DOHH2 (cell line): Measurements from ENCODE around the gene GPX6.

Source experiments
- H3F3A ChIP-seq: fragments of 200-600 bp; sonication (generic), shearing (Covaris generic); 2 replicates; pipeline ENCODE4 v1.6.0; 2016; ENCODE audit warnings: antibody characterized with exemption, mild to moderate bottlenecking; ENCODE audit not compliant: control insufficient read depth, insufficient read depth
- H3K27ac ChIP-seq: fragments of 200-600 bp; sonication (generic); 2 replicates; pipeline ENCODE4 v1.5.1; 2014; ENCODE audit warnings: low read depth, mild to moderate bottlenecking, low read length, moderate library complexity
- H3K27me3 ChIP-seq: fragments of 200-600 bp; sonication (generic); 2 replicates; pipeline ENCODE4 v1.6.1; 2014; ENCODE audit warnings: mild to moderate bottlenecking, low read length, mixed read lengths; ENCODE audit not compliant: control insufficient read depth
- H3K36me3 ChIP-seq: fragments of 200-600 bp; sonication (generic); 2 replicates; pipeline ENCODE4 v1.6.1; 2014; ENCODE audit warnings: mild to moderate bottlenecking, low read length, moderate library complexity, mixed read lengths; ENCODE audit not compliant: control insufficient read depth
- H3K4me1 ChIP-seq: fragments of 200-600 bp; sonication (generic); 2 replicates; pipeline ENCODE4 v1.6.1; 2014; ENCODE audit warnings: mild to moderate bottlenecking, low read length, mixed read lengths; ENCODE audit not compliant: control insufficient read depth
- H3K4me2 ChIP-seq: fragments of 200-600 bp; sonication (generic); 2 replicates; pipeline ENCODE4 v1.6.0; 2014; ENCODE audit warnings: mild to moderate bottlenecking, low read length, moderate library complexity
- H3K4me3 ChIP-seq: fragments of 200-600 bp; sonication (generic); 2 replicates; pipeline ENCODE4 v1.5.1; 2014; ENCODE audit warnings: mild to moderate bottlenecking, low read length, mixed read lengths
- H3K79me2 ChIP-seq: fragments of 200-600 bp; sonication (generic); 2 replicates; pipeline ENCODE4 v1.6.1; 2014; ENCODE audit warnings: mild to moderate bottlenecking, low read length, mixed read lengths; ENCODE audit not compliant: control insufficient read depth
- H3K9me2 ChIP-seq: fragments of 200-600 bp; sonication (generic); replicated peaks from 2 replicates; pipeline ENCODE4 v1.6.1; 2014; ENCODE audit warnings: mild to moderate bottlenecking, low read length, mixed read lengths; ENCODE audit not compliant: control insufficient read depth
- H3K9me3 ChIP-seq: fragments of 200-600 bp; sonication (generic); 2 replicates; pipeline ENCODE4 v1.6.1; 2014; ENCODE audit warnings: antibody characterized with exemption, low read length, mixed read lengths; ENCODE audit not compliant: control insufficient read depth, insufficient read depth
- H4K20me1 ChIP-seq: fragments of 200-600 bp; sonication (generic); 2 replicates; pipeline ENCODE4 v1.6.0; 2014; ENCODE audit warnings: low read depth, mild to moderate bottlenecking, antibody characterized with exemption, low read length, moderate library complexity; ENCODE audit not compliant: control insufficient read depth, insufficient read depth
- CTCF ChIP-seq: fragments of 200-600 bp; sonication (generic); IDR thresholded peaks from one replicate; pipeline ENCODE4 v1.5.1; 2014; ENCODE audit warnings: antibody characterized with exemption, mild to moderate bottlenecking, low read depth, low read length; ENCODE audit not compliant: poor library complexity, severe bottlenecking
- EZH2phosphoT487 ChIP-seq: fragments of 200-600 bp; sonication (generic); IDR thresholded peaks from 2 replicates; pipeline ENCODE4 v1.6.1; 2017; ENCODE audit warnings: borderline replicate concordance, mild to moderate bottlenecking, antibody characterized with exemption, low read length, moderate library complexity, mixed read lengths

GPX6 gene

GRCh38 chr6:28555136-28555535 lies 39.5 kb upstream of the GPX6 start:
- Histone ChIP-seq H3K4me3 (no peak overlapping the region), H3K79me2 (no peaks in the 10 kb centered on the region), H3F3A (no peaks in the 10 kb centered on the region), H3K36me3 (no peaks in the 10 kb centered on the region), H3K4me2 (no peak overlapping the region), H4K20me1 (no peaks in the 10 kb centered on the region), H3K9me2 (no peaks in the 10 kb centered on the region), H3K4me1 (no peaks in the 10 kb centered on the region), H3K9me3 (no peaks in the 10 kb centered on the region), H3K27ac (no peak overlapping the region), H3K27me3 (peaks cover 21% of the 10 kb centered on the region)
- TF ChIP-seq EZH2phosphoT487: no peak
- no peak for TF ChIP-seq CTCF

DNA sequence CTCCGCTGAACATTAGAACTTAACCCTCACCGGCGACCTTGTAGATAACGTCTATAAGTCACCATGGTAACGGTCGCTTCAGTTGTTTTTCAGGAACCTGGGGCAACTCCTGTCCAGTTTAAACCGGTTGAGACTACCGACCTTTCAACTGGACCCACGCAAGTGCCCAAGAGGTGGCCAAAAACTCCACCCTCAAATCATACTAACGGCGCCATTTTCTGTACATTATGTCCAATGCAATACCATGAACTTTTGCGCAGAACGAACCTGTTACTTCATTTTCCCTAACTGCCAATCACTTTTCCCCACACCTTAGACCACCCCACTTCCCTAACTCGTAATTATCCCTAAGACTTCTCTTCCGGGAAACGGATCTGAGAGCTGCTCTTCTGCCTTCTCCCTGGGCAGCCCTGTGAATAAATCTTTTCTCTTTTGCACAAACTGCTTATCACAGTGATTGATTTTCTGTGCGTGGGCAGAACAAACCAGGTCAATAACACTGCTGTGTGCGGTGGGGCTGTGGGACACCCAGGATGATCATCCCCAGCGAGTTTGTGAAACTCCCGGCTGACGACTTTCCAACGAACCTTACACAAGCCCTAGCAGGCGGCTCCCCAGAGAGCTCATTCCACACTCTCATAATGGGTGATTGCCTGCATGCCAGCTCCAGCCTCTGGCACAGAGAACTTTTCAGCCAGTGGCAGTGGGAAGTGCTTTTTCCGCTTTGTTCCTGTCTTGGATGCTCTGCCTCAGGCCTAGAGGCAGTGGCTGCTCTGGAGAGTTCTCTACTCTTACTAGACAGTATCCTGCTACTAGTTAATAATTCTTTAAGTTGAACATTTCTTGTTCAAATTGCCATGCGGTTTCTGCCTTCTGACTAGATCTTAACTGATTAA lies 38.6 kb upstream of the GPX6 start:
- no peak overlapping the region for H3K27ac ChIP-seq
- no peaks in the 10 kb centered on the region for H3K4me1 ChIP-seq
- no peaks in the 10 kb centered on the region for H4K20me1 ChIP-seq
- no peaks in the 10 kb centered on the region for H3K79me2 ChIP-seq
- no peak overlapping the region for H3K4me2 ChIP-seq
- H3K4me3 ChIP-seq: no peak overlapping the region
- no peaks in the 10 kb centered on the region for H3F3A ChIP-seq
- H3K9me2 ChIP-seq: no peaks in the 10 kb centered on the region
- H3K27me3 ChIP-seq: peaks cover 23% of the 10 kb centered on the region
- H3K9me3 ChIP-seq: no peaks in the 10 kb centered on the region
- no peak for TF ChIP-seq CTCF
- no peak for TF ChIP-seq EZH2phosphoT487
- H3K36me3 ChIP-seq: no peaks in the 10 kb centered on the region

- H3K4me2 ChIP-seq: no peak overlapping the region
- H4K20me1 ChIP-seq: no peaks in the 10 kb centered on the region
- no peak for TF ChIP-seq CTCF
- TF ChIP-seq EZH2phosphoT487: no peak
- peaks cover 23% of the 10 kb centered on the region for H3K27me3 ChIP-seq
- no peak overlapping the region for H3K27ac ChIP-seq
- no peaks in the 10 kb centered on the region for H3K79me2 ChIP-seq
- H3K9me3 ChIP-seq: no peaks in the 10 kb centered on the region
- H3K4me1 ChIP-seq: no peaks in the 10 kb centered on the region
- H3K36me3 ChIP-seq: no peaks in the 10 kb centered on the region
- H3K9me2 ChIP-seq: no peaks in the 10 kb centered on the region
- H3K4me3 ChIP-seq: no peak overlapping the region
- H3F3A ChIP-seq: no peaks in the 10 kb centered on the region
Observed at GRCh38 chr6:28553384-28553985, 37.9 kb upstream of the GPX6 start.
